GM18526 (cell line): ENCODE data around the gene TCF7.

ENCODE experiments used
- POLR2A ChIP-seq: IDR thresholded peaks from 3 replicates; pipeline ENCODE4 v1.6.1; 2011; ENCODE audit not compliant: insufficient read length; ENCODE audit errors: extremely low read depth

The TCF7 gene

GRCh38 chr5:134142806-134143205 lies 28.3 kb downstream of the TCF7 start:
- no peak for TF ChIP-seq POLR2A

- TF ChIP-seq POLR2A, result no peak
Observed at GRCh38 chr5:134143431-134143830, 28.9 kb downstream of the TCF7 start.

- no peak for TF ChIP-seq POLR2A
Observed at GRCh38 chr5:134143944-134144941, 29.8 kb downstream of the TCF7 start.

GRCh38 chr5:134145041-134145757 lies 30.7 kb downstream of the TCF7 start:
- no peak for TF ChIP-seq POLR2A

GRCh38 chr5:134145779-134146581 lies 31.5 kb downstream of the TCF7 start:
- TF ChIP-seq POLR2A, result no peak

- no peak for TF ChIP-seq POLR2A
Observed at GRCh38 chr5:134146651-134147518, 32.4 kb downstream of the TCF7 start.

- TF ChIP-seq POLR2A, result no peak
Observed at GRCh38 chr5:134148316-134148715, 33.8 kb downstream of the TCF7 start.

- TF ChIP-seq POLR2A, result no peak
Observed at GRCh38 chr5:134148986-134149539, 34.6 kb downstream of the TCF7 start.

GRCh38 chr5:134149571-134150303 lies 35.3 kb downstream of the TCF7 start:
- no peak for TF ChIP-seq POLR2A

GRCh38 chr5:134151723-134152122 lies 37.2 kb downstream of the TCF7 start:
- TF ChIP-seq POLR2A, result no peak

- no peak for TF ChIP-seq POLR2A
Observed at GRCh38 chr5:134153241-134153640, 38.8 kb downstream of the TCF7 start.

- no peak for TF ChIP-seq POLR2A
Observed at GRCh38 chr5:134153657-134154056, 39.2 kb downstream of the TCF7 start.
